SK-N-SH (cell line): ENCODE measurements around the gene NAT9. TPM values are rescaled to one million over a fixed set of nuclear protein-coding genes. Genes with fewer than 3 reads are reported as not detected.

Source experiments
- CTCF ChIA-PET: fragments of 300-600, 350-600 bp; formaldehyde crosslinking; extraction: SDS; loops from one replicate; lab custom pipeline; 2021; lab: Yijun Ruan, JAX
- POLR2A ChIA-PET: fragments of 350-600 bp; sonication (Branson Sonifier 250); formaldehyde crosslinking; extraction: SDS; loops from one replicate; lab custom pipeline; 2020; ENCODE audit warnings: antibody characterized with exemption, inconsistent platforms; lab: Yijun Ruan, JAX
- DNase-seq: peaks from one replicate; pipeline ENCODE4 v3.0.0; 2012
- H2AFZ ChIP-seq: fragments of 200-600 bp; sonication (generic); 2 replicates; pipeline ENCODE4 v1.8.1; 2016; ENCODE audit warnings: antibody characterized with exemption, mild to moderate bottlenecking, low read depth
- H3F3A ChIP-seq: fragments of 200-600 bp; sonication (generic); replicated peaks from 2 replicates; pipeline ENCODE3; 2016; ENCODE audit warnings: antibody characterized with exemption, mild to moderate bottlenecking; ENCODE audit not compliant: insufficient read depth
- H3K27ac ChIP-seq, 2 experiments: fragments of 200-500 bp in 1 of 2; fragments of 200-600 bp in 1 of 2; sonication (Bioruptor generic) in 1 of 2; sonication (generic), shearing (Covaris generic) in 1 of 2; 2 replicates each; pipeline versions ENCODE4 v1.5.1 to v1.6.1; 2014 to 2016; ENCODE audit warnings: low read depth in 2 of 2, inconsistent platforms in 1 of 2, low read length in 1 of 2, mild to moderate bottlenecking in 1 of 2, mixed read lengths in 1 of 2
- H3K27me3 ChIP-seq: fragments of 200-600 bp; sonication (generic), shearing (Covaris generic); 2 replicates; pipeline ENCODE4 v1.6.1; 2016; ENCODE audit warnings: mixed run types; ENCODE audit not compliant: insufficient read depth
- H3K36me3 ChIP-seq, 2 experiments: fragments of 200-500 bp in 1 of 2; fragments of 200-600 bp in 1 of 2; sonication (Bioruptor generic) in 1 of 2; sonication (generic) in 1 of 2; replicated peaks in 1 of 2; 2 replicates each; pipeline versions ENCODE3 to v1.5.1; 2014 to 2016; ENCODE audit warnings: low read length in 1 of 2, mild to moderate bottlenecking in 1 of 2; ENCODE audit not compliant: insufficient read depth in 2 of 2, control insufficient read depth in 1 of 2
- H3K4me1 ChIP-seq, 2 experiments: fragments of 200-500 bp in 1 of 2; fragments of 200-600 bp in 1 of 2; sonication (Bioruptor generic) in 1 of 2; sonication (generic), shearing (Covaris generic) in 1 of 2; 2 replicates each; pipeline versions ENCODE4 v1.5.1 to v1.6.1; 2014 to 2016; ENCODE audit warnings: low read depth in 1 of 2, low read length in 1 of 2, mixed run types in 1 of 2; ENCODE audit not compliant: insufficient read depth in 2 of 2, control insufficient read depth in 1 of 2
- H3K4me2 ChIP-seq: fragments of 200-600 bp; sonication (generic), shearing (Covaris generic); 2 replicates; pipeline ENCODE4 v1.6.1; 2017; ENCODE audit warnings: mixed run types
- H3K4me3 ChIP-seq, 2 experiments: fragments of 200-500 bp in 1 of 2; fragments of 200-600 bp in 1 of 2; sonication (Bioruptor generic) in 1 of 2; sonication (generic), shearing (Covaris generic) in 1 of 2; 2 replicates each; pipeline versions ENCODE4 v1.5.1 to v1.8.1; 2014 to 2016; ENCODE audit warnings: low read depth in 2 of 2, inconsistent platforms in 1 of 2, low read length in 1 of 2, mild to moderate bottlenecking in 1 of 2, mixed read lengths in 1 of 2, moderate library complexity in 1 of 2
- H3K79me2 ChIP-seq: fragments of 200-600 bp; sonication (generic); 2 replicates; pipeline ENCODE4 v1.8.1; 2017; ENCODE audit warnings: mild to moderate bottlenecking; ENCODE audit not compliant: insufficient read depth
- H3K9ac ChIP-seq: fragments of 200-600 bp; sonication (generic); 2 replicates; pipeline ENCODE4 v1.6.1; 2017; ENCODE audit warnings: mixed run types
- H3K9me2 ChIP-seq: fragments of 200-600 bp; sonication (generic); 2 replicates; pipeline ENCODE4 v1.6.1; 2017; ENCODE audit warnings: mixed run types
- H3K9me3 ChIP-seq: fragments of 200-600 bp; sonication (generic); 2 replicates; pipeline ENCODE4 v1.6.1; 2017; ENCODE audit warnings: mixed run types, mild to moderate bottlenecking, moderate library complexity
- H4K20me1 ChIP-seq: fragments of 200-600 bp; sonication (generic); 2 replicates; pipeline ENCODE4 v1.6.1; 2017; ENCODE audit warnings: mild to moderate bottlenecking, mixed run types; ENCODE audit not compliant: insufficient read depth
- CHD2 ChIP-seq: fragments of 150-350 bp; IDR thresholded peaks from 2 replicates; pipeline ENCODE4 v1.6.1; 2018; ENCODE audit warnings: low read length; ENCODE audit not compliant: partially characterized antibody
- ELF1 ChIP-seq: IDR thresholded peaks from 2 replicates; pipeline ENCODE4 v1.4.0; 2012
- EZH2phosphoT487 ChIP-seq: fragments of 200-600 bp; sonication (generic); IDR thresholded peaks from 2 replicates; pipeline ENCODE4 v1.6.1; 2017; ENCODE audit warnings: low read depth, mixed run types, mild to moderate bottlenecking, antibody characterized with exemption, moderate library complexity, borderline replicate concordance
- FOXJ3 ChIP-seq: sonication (generic); formaldehyde crosslinking; IDR thresholded peaks from 2 replicates; pipeline ENCODE4 v1.5.1; 2020; ENCODE audit warnings: mild to moderate bottlenecking, missing genetic modification reagents
- FOXM1 ChIP-seq: IDR thresholded peaks from 2 replicates; pipeline ENCODE4 v1.4.0; 2012; ENCODE audit warnings: low read depth, mild to moderate bottlenecking
- GABPA ChIP-seq: IDR thresholded peaks from 2 replicates; pipeline ENCODE4 v1.4.0; 2012; ENCODE audit warnings: low read depth, mild to moderate bottlenecking
- RCOR1 ChIP-seq: fragments of 150-350 bp; IDR thresholded peaks from 2 replicates; pipeline ENCODE4 v1.6.1; 2017; ENCODE audit warnings: antibody characterized with exemption, low read length
- RFX5 ChIP-seq: IDR thresholded peaks from 2 replicates; pipeline ENCODE4 v1.6.1; 2012; ENCODE audit warnings: mild to moderate bottlenecking, improper control_type of control experiment, low read length
- RXRA ChIP-seq: IDR thresholded peaks from 2 replicates; pipeline ENCODE4 v1.4.0; 2012; ENCODE audit warnings: low read depth, mild to moderate bottlenecking, borderline replicate concordance
- SMC3 ChIP-seq: IDR thresholded peaks from 2 replicates; pipeline ENCODE4 v1.6.1; 2012; ENCODE audit warnings: low read depth, low read length, improper control_type of control experiment
- ZBTB33 ChIP-seq: IDR thresholded peaks from 2 replicates; pipeline ENCODE4 v1.4.0; 2012; ENCODE audit warnings: low read depth, borderline replicate concordance
- WGBS: methylation state at CpG from one replicate; pipeline ENCODE4 v1.1.6; 2017; ENCODE audit warnings: low lambda C conversion rate; 5-methylcytosine and 5-hydroxymethylcytosine counted together
- polyA plus RNA-seq, 3 experiments: library from polyadenylated mRNA; depleted of rRNA; stranded (reverse); fragments of >200 nt; gene quantifications; 2 replicates each; pipeline ENCODE4 v1.2.3, GENCODE V29; 2012
- TF ChIP-seq, protein P1 (sequence below): fragments of 150-350 bp; IDR thresholded peaks from 2 replicates; pipeline ENCODE4 v1.6.1; 2016; ENCODE audit warnings: mild to moderate bottlenecking, low read depth, low read length
- TF ChIP-seq, protein P2 (sequence below): IDR thresholded peaks from 2 replicates; pipeline ENCODE4 v1.4.0; 2012; ENCODE audit warnings: low read depth, borderline replicate concordance

NAT9 gene
- polyA plus RNA-seq, 1 of the 3 experiments (the other 2 are of a cell fraction) = 117 TPM

DNA sequence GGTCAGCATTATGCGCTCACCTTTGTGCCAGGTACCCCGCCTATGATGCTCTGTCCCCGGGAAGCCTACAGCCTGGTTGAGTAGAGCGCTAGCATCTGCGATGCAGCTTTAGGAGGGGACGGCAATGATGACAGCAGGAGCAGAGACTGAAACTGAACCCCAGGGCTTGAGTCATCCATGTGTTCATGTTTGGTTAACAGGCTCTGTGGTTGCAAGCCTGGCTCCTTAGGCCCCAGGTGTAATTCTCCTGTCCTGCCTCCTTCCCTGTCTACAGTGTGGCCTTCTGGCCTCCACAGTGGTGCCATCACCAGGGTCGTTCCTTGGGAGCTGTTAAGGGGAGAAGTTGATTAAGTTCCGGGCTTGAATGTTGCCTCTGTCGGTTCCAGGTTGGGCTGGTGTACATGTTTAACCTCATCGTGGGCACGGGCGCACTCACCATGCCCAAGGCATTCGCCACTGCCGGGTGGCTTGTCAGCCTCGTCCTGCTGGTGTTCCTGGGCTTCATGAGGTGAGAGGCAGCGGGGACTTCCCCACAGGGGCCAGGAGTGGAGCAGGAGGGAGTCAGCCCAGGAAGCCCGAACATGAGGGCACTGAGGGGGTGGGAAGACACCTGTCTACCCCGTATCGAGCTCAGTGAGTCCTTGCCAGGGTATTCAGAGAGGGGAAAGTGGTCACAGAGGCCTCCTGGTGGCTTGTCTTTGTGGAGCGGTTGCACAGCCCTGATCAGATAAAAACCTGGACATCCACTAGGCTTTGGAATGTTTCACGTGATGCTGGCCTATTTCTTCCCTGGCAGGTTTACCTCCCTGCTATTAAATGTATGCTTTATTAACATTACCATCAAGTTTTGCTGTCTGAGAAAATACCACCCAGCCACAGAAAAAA lies 9.2 kb upstream of the NAT9 start:
- Histone ChIP-seq H3K27ac (no peak overlapping the region), H3K4me2 (no peak overlapping the region), H3K4me1 (no peaks in the 10 kb centered on the region), H3K36me3 (peaks cover 11 to 20% of the 10 kb centered on the region in 2 experiments), H2AFZ (no peak overlapping the region), H3K79me2 (no peaks in the 10 kb centered on the region; the same call in 1 of the 2 replicates), H3K4me3 (no peak overlapping the region), H3K9me3 (no peaks in the 10 kb centered on the region), H4K20me1 (no peaks in the 10 kb centered on the region), H3K27me3 (no peaks in the 10 kb centered on the region), H3K9ac (no peak overlapping the region), H3K9me2 (no peaks in the 10 kb centered on the region)
- 88% methylated on average over 13 of the region's 21 CpGs for WGBS
- ChIA-PET POLR2A (no interaction called here), CTCF (interaction anchor here (1.0 to 98.1 kb wide), 7 partner anchors 14 to 128 kb away, joined by 4 to 3869 read pairs (median 49); partner anchors contain the start of genes FDXR, GRIN2C, NHERF1 and RAB37)
- no peak for DNase-seq
- TF ChIP-seq SMC3 = peak; percentile 19
- no peak for TF ChIP-seq CHD2
- TF ChIP-seq, all 33 proteins: peak for 1
- H3F3A ChIP-seq = no peaks in the 10 kb centered on the region

- TF ChIP-seq, protein P1, sequence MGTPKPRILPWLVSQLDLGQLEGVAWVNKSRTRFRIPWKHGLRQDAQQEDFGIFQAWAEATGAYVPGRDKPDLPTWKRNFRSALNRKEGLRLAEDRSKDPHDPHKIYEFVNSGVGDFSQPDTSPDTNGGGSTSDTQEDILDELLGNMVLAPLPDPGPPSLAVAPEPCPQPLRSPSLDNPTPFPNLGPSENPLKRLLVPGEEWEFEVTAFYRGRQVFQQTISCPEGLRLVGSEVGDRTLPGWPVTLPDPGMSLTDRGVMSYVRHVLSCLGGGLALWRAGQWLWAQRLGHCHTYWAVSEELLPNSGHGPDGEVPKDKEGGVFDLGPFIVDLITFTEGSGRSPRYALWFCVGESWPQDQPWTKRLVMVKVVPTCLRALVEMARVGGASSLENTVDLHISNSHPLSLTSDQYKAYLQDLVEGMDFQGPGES = no peak
- TF ChIP-seq FOXM1 = no peak
- TF ChIP-seq ELF1 = no peak
- no peak for TF ChIP-seq RXRA
- no peak for TF ChIP-seq EZH2phosphoT487
- TF ChIP-seq, protein P2, sequence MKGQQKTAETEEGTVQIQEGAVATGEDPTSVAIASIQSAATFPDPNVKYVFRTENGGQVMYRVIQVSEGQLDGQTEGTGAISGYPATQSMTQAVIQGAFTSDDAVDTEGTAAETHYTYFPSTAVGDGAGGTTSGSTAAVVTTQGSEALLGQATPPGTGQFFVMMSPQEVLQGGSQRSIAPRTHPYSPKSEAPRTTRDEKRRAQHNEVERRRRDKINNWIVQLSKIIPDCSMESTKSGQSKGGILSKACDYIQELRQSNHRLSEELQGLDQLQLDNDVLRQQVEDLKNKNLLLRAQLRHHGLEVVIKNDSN = no peak
- no peak for TF ChIP-seq ZBTB33
- no peak for TF ChIP-seq RCOR1
- no peak for TF ChIP-seq GABPA
- TF ChIP-seq FOXJ3 = no peak
- TF ChIP-seq RFX5 = no peak
- TF ChIP-seq, all 33 proteins: peak for 0
- ChIA-PET POLR2A (interaction anchor here (0.7 kb wide), 1 partner anchor 172 kb away, joined by 3 read pairs; no protein-coding TSS in a partner anchor), CTCF (interaction anchor here (1.0 to 98.1 kb wide), 10 partner anchors 7 to 127 kb away, joined by 3 to 3869 read pairs (median 30); partner anchors contain the start of genes FDXR, GRIN2C, NHERF1 and RAB37)
- Histone ChIP-seq H3F3A (no peaks in the 10 kb centered on the region), H3K36me3 (peaks cover 6 to 23% of the 10 kb centered on the region in 2 experiments), H3K4me3 (no peak overlapping the region), H2AFZ (no peak overlapping the region), H3K9ac (no peak overlapping the region), H4K20me1 (no peaks in the 10 kb centered on the region), H3K79me2 (no peaks in the 10 kb centered on the region; the same call in 1 of the 2 replicates), H3K9me3 (no peaks in the 10 kb centered on the region), H3K27ac (no peak overlapping the region), H3K27me3 (no peaks in the 10 kb centered on the region), H3K9me2 (no peaks in the 10 kb centered on the region), H3K4me2 (no peak overlapping the region), H3K4me1 (no peaks in the 10 kb centered on the region)
- no peak for DNase-seq
- 88% methylated on average over 5 of the region's 5 CpGs for WGBS
Observed at GRCh38 chr17:74784125-74784810, 8.1 kb upstream of the NAT9 start.
